ENCODE data around the gene ADGRF5.

Gene ADGRF5

DNA sequence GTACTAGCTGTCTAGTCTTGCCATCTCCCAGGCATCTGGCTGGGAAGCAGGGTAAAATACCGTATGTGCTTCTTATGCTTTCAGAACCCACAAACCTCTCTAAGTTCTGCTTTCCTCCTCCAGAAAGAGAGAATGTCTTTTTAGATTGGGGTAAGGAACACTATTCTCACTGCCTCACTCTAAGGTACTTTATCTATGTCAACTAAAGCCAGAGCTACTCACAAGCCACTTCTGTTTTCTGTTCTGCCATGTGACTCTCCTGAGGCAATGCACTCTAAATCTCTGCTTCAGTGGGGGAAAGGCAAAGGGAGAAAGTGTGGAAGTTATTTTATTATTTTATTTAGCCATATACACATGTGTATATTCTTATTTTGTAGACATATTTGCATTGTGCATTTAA, 112.9 kb downstream of the ADGRF5 start:
- H3K4me1 ChIP-seq (ENCODE audit: control insufficient read depth in 1 of 2, insufficient read depth in 2 of 2, low read length in 2 of 2), result no peaks in the 10 kb centered on the region
- no peaks in the 10 kb centered on the region for H3K27me3 ChIP-seq (ENCODE audit: low read depth, low read length)
- no peaks in the 10 kb centered on the region for H3K36me3 ChIP-seq (ENCODE audit: control insufficient read depth in 1 of 2, insufficient read depth in 2 of 2, low read length in 2 of 2)
- no peak overlapping the region for H3K4me3 ChIP-seq (ENCODE audit: low read depth in 1 of 2, low read length in 2 of 2)
- H3K27ac ChIP-seq (ENCODE audit: low read length), result no peak overlapping the region
- no peaks in the 10 kb centered on the region for H3K9me3 ChIP-seq (ENCODE audit: control insufficient read depth in 1 of 2, low read length in 2 of 2)
